HG03175 (cell line): ENCODE measurements around the gene PPID.
"Not testable (repeated sequence)": the region's sequence is repeated elsewhere in the genome, so short reads cannot be mapped to it uniquely, and the experiment has no call there.

Experiments
- ATAC-seq: cut with Tn5 transposase; IDR thresholded peaks from one replicate; pipeline ENCODE4 v1.9.1; 2021; ENCODE audit warnings: mild to moderate bottlenecking, moderate library complexity; ENCODE audit not compliant: unreplicated experiment

The PPID gene

GRCh38 chr4:158722917-158723793 is at the start of gene PPID:
TSS of gene PPID (minus strand) at chr4:158723396. CDS start at chr4:158723288, 108 bp downstream.
- ATAC-seq, result peak; percentile 97

DNA sequence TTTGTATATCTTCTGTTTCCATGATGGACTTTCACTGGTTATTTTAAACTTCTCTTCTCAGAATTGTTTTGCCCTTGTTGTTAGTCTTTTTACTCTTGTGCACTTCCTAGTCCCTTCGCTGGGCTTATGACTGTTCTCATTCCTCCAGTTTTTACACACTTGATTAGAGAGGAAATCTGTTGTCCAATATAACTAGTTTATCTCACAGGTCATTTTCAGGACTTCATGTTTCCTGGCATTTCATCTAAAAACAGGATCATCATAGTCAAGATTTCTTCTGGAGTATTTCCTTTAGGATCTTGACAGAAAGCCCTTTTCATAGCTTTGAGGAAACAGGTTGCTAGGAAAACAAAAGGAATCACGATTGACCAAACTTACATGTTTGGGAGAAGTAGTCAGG is 48.6 kb upstream of the PPID start:
- ATAC-seq, result no peak

DNA sequence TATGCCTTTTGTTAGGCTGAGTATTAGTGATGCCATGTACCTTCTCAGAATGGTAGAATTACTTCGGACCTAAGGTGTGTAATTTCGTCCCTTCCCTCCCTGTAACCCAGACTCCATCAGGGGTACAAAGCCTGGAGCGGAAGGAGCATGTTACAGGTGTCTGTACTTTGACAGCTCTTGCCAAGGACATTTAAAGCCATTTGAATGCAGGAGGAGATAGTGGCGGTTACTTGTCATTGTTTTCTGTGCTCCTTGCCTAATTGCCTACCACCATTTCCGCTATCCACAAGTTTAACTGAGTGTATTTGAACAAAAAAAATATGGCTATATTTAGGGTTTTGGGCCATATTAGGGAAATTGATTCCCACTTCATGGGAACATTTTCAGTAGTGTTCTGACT is 47.5 kb upstream of the PPID start:
- no peak for ATAC-seq

DNA sequence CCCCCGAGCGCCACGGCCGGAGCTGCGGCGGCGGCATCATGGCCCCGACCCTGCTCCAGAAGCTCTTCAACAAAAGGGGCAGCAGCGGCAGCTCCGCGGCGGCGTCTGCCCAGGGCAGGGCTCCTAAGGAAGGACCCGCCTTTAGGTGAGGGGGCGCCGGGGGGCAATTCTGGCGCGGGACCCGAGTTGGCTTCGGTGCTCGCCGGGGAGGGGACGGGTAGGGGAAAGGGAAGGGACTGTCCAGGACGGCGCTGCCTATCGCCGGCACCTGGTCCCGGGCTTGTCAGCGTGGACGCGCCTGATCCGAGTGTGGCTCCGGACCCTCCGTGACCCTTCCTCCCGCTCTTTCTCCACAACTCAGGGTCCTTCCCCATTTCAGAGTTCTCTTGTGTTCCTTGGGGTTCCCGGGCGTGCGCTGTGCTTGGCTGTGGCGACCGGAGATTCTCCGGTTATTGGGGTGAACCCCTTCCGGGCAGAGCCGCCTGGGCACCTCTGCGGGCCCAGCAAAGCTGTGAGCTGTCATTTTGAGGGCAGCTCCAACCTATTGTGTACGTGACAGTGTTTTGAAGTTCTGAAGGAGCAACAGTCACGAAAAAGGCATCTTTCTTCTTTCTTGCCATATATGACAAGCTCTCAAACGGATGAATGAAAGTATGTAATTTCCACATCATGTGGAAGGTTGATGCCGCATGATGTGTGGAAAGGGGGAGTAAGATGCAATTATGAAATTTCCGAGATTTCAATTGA is 46.2 kb upstream of the PPID start:
- peak; percentile 42 for ATAC-seq

- ATAC-seq, result peak; percentile 77
These were observed 45.5 kb upstream of the PPID start, which contains the start of gene FNIP2 for GRCh38 chr4:158768555-158769174. TSS of gene FNIP2 (plus strand) at chr4:158769026. CDS start at chr4:158769213, 187 bp downstream.

DNA sequence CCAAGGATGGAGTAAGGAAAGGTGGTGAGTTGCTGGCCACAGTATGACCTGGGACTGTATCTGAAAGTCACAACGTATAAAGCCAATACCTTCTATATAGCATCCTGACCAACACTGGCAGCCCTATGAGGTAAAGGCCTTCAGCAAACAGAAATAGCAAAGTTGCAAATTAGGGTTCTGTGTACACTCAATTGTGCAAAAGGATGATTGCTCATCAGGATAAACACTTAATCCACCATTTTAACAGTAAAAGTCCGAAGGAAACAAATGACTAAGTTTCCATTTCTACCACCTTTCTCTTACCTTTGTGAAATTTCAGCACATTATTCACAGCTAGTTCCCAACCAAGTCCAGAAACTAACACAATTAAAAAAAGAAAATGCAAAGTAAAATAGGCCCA is 44.3 kb upstream of the PPID start:
- no peak for ATAC-seq

GRCh38 chr4:158766434-158767044 is 43.3 kb upstream of the PPID start:
- ATAC-seq, result no peak

- ATAC-seq, result no peak
These were observed 40.3 kb upstream of the PPID start for GRCh38 chr4:158763462-158763861.

GRCh38 chr4:158762553-158762952 is 39.4 kb upstream of the PPID start:
- ATAC-seq, result no peak

DNA sequence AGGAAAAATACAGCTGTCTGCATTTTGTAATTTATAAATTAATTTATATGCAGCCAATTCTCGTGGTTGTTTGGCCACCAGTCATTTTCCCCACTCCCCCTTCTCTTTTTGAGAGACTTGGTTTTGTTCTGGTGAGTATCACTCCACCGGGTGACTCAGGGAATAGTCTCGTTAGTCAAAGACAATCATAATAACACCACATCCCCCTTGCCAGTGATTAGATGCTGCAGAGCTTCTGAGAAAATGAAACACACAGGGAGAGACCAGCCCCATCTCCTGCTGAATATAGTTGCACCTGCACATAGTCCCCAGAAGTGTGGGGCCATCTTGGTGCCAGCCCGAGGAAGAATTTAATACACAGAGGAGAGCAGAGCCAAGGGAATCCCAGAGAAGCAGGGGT is 37.7 kb upstream of the PPID start:
- ATAC-seq, result no peak

DNA sequence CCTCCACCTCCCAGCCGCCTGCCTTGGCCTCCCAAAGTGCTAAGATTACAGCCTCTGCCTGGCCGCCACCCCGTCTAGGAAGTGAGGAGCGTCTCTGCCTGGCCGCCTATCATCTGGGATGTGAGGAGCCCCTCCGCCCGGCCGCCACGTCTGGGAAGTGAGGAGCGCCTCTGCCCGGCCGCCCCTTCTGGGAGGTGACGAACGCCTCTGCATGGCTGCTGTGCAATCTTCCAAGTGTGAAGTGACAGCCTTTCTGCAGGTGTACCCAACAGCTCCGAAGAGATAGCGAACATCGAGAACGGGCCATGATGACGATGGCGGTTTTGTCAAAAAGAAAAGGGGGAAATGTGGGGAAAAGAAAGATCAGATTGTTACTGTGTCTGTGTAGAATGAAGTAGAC is 36.3 kb upstream of the PPID start:
- ATAC-seq, result not testable (repeated sequence)

- ATAC-seq, result no peak
These were observed 35.5 kb upstream of the PPID start for GRCh38 chr4:158758703-158759102.

- no peak for ATAC-seq
These were observed 34.9 kb upstream of the PPID start for GRCh38 chr4:158758142-158758541.

DNA sequence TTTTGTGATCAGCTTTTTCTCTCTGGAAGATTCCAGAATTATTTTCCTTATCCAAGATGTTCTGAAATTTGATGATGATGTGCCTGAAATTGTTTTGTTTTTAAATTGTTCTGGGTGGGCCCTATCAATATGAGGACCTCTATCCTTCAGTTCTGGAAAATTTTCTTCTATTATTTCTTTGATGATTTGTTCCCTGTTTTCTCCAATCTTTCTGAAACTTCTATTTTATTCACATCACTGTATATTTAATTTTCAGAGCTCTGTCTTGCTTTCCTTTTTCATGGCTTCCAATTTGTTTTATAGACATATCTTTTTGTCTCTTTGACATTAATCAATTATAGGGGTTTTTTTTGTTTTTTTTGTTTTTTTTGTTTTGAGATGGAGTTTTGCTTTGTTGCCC is 33.4 kb upstream of the PPID start:
- no peak for ATAC-seq

DNA sequence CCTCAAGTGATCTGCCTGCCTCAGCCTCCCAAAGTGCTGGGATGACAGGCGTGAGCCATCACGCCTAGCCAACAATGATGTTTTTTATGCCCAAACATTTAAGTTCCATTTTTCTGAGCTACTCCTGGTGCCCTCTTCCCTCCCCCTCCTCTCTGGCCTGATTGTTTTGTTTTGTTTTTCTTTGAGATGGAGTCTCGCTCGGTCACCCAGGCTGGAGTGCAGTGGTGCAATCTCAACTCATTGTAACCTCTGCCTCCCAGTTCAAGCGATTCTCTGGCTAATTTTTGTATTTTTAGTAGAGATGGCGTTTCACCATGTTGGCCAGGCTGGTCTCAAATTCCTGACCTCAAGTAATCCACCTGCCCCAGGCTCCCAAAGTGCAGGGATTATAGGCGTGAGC is 32.6 kb upstream of the PPID start:
- ATAC-seq, result not testable (repeated sequence)

DNA sequence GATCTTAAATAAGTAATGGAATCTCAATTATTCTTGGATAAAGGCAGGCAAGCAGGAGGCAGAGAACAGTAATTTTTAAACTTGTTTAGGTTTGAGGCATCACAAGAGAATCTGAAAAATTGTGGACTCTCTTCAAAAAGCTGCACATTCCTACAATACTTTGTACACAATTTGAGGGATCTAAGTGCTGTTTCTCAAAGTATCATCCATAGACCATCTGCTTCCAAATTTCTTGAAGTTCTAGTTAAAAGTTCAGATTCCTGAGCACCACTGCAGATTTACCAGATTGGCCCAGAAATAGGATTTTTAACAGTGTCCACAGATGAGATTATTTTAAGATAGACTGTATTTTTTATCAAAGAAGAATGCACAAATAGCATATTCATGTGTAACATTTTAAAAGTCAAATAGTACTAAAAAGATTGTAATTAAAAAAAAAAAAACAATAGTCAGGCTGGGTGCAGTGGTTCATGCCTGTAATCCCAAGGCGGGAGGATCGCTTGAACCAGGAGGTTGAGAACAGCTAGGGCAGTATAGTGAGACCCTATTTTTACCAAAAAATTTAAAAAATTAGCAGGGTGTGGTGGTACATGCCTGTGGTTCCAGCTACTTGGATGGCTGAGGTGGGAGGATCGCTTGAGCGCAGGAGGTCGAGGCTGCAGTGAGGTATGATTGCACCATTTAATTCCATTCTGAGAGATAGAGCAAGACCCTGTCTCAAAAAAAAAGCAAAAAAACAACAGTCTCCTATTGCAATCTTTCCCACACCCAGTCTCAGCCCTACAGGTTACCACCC is 31.4 kb upstream of the PPID start:
- no peak for ATAC-seq

DNA sequence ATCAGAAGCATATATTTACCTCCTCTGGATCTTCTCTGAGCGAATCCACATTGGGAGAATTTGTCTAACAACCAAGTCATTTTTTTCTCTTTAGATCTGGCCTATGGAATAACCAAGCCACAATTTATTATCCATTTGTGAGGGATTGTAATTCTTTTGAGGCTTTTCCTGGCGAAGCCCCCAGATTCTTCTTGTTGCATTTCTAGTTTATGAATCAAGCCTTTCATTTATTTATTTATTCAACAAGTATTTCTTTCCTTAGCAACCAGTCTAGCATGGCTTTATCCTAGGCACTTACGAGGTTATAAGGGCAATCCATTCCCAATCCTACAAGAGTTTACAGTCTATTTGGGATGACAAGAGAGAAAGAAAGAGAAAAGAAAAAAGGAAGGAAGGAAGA is 27.2 kb upstream of the PPID start:
- no peak for ATAC-seq

- not testable (repeated sequence) for ATAC-seq
These were observed 23.3 kb upstream of the PPID start for GRCh38 chr4:158746537-158746936.

DNA sequence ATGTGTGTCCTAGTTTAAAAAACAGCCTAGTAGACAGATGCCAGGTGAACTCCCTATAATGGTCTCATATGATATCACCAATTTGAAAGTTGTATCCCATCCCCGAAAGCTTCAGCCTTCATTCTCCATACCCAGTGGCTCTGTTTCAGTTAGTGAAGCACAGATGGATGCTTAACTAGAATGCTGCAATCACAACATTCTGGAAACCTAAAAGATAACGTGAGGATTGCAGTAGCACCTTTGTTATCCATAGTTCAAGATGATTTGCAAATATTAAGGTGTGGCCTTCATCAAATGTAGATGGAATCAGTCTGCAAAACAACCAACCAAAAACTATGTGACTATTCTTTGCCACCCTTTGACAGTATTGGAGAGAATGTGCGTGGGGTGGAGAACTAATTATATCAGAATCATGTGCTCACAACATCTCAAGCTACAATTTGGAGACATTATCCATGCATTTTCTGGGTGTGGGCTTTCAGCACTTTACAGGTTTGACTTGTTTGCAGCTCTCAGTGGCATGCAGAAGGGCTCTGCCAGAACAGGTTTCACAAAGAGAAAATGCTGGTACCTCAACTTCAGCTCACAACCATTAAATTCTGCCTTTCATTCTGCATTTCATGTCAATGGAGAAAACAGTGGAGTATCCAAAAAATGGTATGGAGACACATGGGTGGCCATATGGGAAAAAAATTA is 18.3 kb upstream of the PPID start:
- ATAC-seq, result no peak

GRCh38 chr4:158739600-158739999 is 16.4 kb upstream of the PPID start:
- no peak for ATAC-seq
